ENCODE results near the gene HGFAC. TPM values are rescaled to one million over a fixed set of nuclear protein-coding genes. Genes with fewer than 3 reads are reported as not detected.

Gene HGFAC
- total RNA-seq, 1 donor from 2014 or later = 2.4 TPM

DNA sequence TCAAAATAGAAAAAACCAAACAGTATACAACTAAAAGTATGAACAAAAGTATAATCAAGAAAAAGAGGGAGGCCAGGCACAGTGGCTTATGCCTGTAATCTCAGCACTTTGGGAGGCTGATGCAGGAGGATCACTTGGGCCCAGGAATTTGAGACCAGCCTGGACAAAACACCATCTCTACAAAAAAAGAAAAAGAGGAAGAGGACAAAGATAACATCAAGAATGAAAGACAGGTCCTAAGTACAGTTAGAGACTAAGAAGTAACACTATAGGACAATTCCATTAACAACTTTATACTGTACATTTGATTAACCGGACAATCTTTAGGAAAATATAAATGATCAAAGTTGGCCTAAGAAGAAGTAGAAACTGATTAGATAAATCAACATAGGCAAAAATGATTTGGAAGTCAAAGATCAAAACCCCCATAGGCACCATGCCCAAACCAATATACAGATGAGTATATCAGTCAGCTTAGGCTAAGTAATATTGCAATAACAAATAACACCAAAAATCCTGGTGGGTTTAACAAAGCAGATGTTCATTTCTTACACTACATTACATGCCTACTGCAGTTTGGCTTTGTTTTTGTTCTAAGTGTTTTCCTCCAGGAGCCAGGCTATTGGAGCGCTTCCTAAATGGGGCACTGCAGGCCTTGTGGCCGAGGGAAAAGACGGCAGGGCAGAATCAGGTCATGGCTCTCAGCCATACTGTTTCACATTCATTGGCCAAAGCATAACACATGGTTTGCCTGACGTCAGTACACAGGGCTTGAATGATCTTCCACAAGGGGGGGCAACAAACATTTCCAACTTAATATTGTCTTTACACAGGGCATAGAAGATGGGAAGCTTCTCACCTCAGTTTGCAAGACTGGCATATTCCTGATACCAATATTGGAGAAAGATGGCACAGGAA is 42.2 kb upstream of the HGFAC start:
- Mint-ChIP-seq H3K27me3 (no peaks in the 10 kb centered on the region), H3K9me3 (peaks cover 10% of the 10 kb centered on the region), H3K4me3 (no peak overlapping the region), H3K4me1 (ENCODE audit: unreplicated experiment) (no peaks in the 10 kb centered on the region), H3K27ac (no peak overlapping the region), H3K36me3 (peaks cover 26% of the 10 kb centered on the region)
- DNase-seq (ENCODE audit: extremely low spot score, unreplicated experiment) = peak; percentile 15
- TF ChIP-seq, protein P1, sequence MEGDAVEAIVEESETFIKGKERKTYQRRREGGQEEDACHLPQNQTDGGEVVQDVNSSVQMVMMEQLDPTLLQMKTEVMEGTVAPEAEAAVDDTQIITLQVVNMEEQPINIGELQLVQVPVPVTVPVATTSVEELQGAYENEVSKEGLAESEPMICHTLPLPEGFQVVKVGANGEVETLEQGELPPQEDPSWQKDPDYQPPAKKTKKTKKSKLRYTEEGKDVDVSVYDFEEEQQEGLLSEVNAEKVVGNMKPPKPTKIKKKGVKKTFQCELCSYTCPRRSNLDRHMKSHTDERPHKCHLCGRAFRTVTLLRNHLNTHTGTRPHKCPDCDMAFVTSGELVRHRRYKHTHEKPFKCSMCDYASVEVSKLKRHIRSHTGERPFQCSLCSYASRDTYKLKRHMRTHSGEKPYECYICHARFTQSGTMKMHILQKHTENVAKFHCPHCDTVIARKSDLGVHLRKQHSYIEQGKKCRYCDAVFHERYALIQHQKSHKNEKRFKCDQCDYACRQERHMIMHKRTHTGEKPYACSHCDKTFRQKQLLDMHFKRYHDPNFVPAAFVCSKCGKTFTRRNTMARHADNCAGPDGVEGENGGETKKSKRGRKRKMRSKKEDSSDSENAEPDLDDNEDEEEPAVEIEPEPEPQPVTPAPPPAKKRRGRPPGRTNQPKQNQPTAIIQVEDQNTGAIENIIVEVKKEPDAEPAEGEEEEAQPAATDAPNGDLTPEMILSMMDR (conservative IDR thresholded peaks at IDR 0.05) = no peak

DNA sequence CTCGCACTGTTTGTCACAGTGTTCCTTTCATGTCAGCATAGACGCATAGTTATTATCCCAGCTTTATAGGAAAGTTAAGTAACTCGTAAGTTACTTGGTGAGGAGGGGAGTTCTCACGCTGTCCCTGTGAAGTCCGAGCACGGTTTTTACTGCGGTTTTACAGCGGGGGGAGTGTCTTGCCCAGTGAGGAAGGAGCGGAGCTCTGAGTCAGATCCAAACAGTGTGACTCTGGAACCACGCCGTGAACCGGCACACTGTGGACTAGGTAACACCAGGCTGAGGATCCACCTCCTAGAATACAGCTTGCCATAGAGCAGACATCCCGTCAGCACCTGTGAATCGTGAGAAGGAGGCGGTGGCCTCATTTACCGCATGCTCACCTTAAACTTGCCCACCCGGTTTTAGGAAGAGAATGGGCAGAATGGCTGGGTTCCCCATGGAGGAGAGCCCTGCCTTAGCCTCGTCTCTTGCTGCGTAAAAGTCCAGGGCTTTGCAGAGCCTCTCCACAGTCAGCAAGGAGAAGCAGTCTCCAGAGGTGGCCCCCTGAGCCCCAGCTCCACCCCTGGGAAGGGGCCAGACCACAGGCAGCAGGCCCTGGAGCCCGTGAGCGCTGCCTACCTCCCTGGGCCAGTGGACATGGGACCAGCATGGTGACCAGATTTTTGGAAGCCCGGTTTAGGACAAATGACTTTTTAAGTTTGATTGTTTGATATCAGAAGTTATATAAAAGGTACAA is 40.2 kb upstream of the HGFAC start:
- Mint-ChIP-seq H3K9me3 (peaks cover 10% of the 10 kb centered on the region), H3K36me3 (peaks cover 24% of the 10 kb centered on the region), H3K27ac (no peak overlapping the region), H3K4me3 (no peak overlapping the region), H3K27me3 (no peaks in the 10 kb centered on the region), H3K4me1 (ENCODE audit: unreplicated experiment) (peaks cover 4% of the 10 kb centered on the region)
- DNase-seq (ENCODE audit: extremely low spot score, unreplicated experiment) = peak; percentile 49
- TF ChIP-seq, protein P1 (conservative IDR thresholded peaks at IDR 0.05) = no peak

DNA sequence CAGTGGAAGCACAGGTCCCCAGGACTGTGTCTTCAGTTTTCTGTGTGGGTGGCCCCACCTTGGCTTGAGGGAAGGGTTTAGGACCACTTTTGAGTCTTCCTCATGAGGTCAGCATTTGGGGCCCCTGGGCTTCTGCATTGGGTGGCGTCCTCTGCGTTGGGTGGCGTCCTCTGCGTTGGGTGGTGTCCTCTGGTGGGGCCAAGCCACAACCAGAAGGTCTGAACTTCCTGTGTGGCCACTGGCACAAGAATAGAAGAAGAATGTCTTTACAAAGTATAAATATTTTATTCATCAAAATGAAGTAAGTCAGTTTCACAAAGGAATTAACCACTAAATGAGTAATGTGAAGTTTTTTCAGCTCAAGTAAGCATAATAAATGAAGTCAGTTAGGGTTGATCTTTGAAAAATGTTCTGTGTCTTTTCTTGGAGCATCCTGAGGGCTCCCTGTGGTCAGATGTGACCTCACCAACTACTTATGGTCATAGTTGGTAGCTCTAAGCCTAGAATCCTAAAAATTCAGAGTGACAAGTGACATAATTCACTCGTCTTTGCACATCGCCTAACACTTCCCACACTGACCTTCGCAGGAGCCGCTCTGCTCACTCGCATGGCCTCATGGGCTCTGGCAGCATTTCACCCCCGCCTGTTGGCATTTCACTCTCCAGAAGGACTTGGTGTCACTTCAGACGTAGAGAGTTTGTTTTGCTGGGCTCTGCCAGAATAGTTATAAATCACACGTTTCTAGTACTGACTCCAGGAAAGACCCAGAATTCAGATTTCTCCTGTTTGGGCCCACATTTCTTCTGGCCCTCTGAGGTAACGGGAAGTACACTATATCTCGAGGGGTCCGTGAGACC is 39.0 kb upstream of the HGFAC start:
- Mint-ChIP-seq H3K36me3 (peaks cover 20% of the 10 kb centered on the region), H3K4me3 (no peak overlapping the region), H3K9me3 (peaks cover 5% of the 10 kb centered on the region), H3K27ac (no peak overlapping the region), H3K27me3 (no peaks in the 10 kb centered on the region), H3K4me1 (ENCODE audit: unreplicated experiment) (peaks cover 12% of the 10 kb centered on the region)
- DNase-seq (ENCODE audit: extremely low spot score, unreplicated experiment) = peak; percentile 42
- TF ChIP-seq, protein P1 (conservative IDR thresholded peaks at IDR 0.05) = no peak

DNA sequence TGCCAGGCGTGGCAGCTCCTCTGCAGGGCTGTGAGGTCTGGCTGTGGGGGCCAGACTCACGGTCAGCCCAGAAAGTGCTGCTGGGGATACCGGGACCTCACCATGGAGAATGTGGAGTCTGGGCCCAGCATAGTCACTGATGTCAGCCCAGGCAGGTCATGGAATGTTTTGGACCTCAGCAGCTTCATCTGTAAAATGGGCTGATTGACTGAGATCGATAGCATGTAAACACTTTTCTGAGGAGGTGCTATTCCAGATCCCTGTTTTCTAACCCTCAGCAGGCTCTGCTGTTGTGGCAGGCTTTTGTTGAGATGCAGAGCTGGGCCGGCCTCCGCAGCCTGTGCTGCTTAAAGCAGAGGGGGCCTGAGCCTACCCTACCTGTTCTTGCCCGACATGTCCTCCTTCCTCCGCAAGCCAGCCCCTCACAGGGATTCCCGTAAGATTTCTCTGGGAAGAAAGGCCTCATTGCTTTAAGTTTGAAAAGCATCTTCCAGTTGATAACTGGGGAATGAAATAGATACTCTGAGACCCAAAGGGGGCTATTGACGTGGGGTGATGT is 38.3 kb upstream of the HGFAC start:
- Mint-ChIP-seq H3K36me3 (peaks cover 21% of the 10 kb centered on the region), H3K4me1 (ENCODE audit: unreplicated experiment) (peaks cover 19% of the 10 kb centered on the region), H3K4me3 (no peak overlapping the region), H3K9me3 (peaks cover 5% of the 10 kb centered on the region), H3K27ac (no peak overlapping the region), H3K27me3 (no peaks in the 10 kb centered on the region)
- TF ChIP-seq, protein P1 (conservative IDR thresholded peaks at IDR 0.05) = no peak
- peak; percentile 48 for DNase-seq (ENCODE audit: extremely low spot score, unreplicated experiment)

DNA sequence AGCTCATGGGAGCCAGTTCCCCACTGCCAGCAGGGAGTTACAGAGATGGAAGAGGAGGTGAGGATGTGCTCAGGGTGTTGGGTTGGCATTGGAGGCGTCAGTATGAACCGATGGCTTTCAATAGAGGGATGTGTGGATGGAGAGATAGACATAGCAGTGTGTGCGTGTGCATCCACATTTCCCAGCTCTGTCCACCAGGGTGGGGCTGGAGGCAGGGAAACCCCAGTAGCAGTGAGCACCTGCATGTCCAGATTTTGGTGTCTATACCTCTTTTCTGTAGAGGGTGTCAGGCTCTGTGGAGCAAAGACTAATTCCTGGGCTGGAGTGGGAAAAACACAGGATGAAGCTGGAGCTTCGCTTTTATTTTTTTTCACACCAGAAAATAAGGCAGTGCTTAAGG is 37.2 kb upstream of the HGFAC start:
- no peak for DNase-seq (ENCODE audit: extremely low spot score, unreplicated experiment)
- TF ChIP-seq, protein P1 (conservative IDR thresholded peaks at IDR 0.05) = no peak
- peaks cover 28% of the 10 kb centered on the region for H3K4me1 Mint-ChIP-seq (ENCODE audit: unreplicated experiment)
- no peak overlapping the region for H3K27ac Mint-ChIP-seq
- H3K9me3 Mint-ChIP-seq = peaks cover 5% of the 10 kb centered on the region
- H3K27me3 Mint-ChIP-seq = no peaks in the 10 kb centered on the region
- H3K36me3 Mint-ChIP-seq = peaks cover 17% of the 10 kb centered on the region
- H3K4me3 Mint-ChIP-seq = no peak overlapping the region
